H1 (cell line): Measurements from ENCODE around the gene EMP2.

Experiments
- BCL11A ChIP-seq, 2 experiments: IDR thresholded peaks; one replicate each; pipeline ENCODE4 v1.6.1; 2011; ENCODE audit warnings: low read depth in 2 of 2, low read length in 2 of 2, mild to moderate bottlenecking in 2 of 2
- EZH2 ChIP-seq: fragments of 200-600 bp; sonication (generic); IDR thresholded peaks from 2 replicates; pipeline ENCODE4 v1.7.1; 2012; ENCODE audit warnings: low read depth, mild to moderate bottlenecking, moderate library complexity, low read length, inconsistent platforms; ENCODE audit not compliant: severe bottlenecking
- GABPA ChIP-seq: IDR thresholded peaks from 2 replicates; pipeline ENCODE4 v1.6.1; 2011; ENCODE audit warnings: mild to moderate bottlenecking, low read length, moderate library complexity, borderline replicate concordance; ENCODE audit not compliant: insufficient read depth
- NANOG ChIP-seq: IDR thresholded peaks from 2 replicates; pipeline ENCODE4 v1.6.1; 2011; ENCODE audit warnings: low read length, low read depth, mild to moderate bottlenecking, inconsistent platforms; ENCODE audit not compliant: insufficient read depth, poor library complexity, severe bottlenecking
- NRF1 ChIP-seq: IDR thresholded peaks from 2 replicates; pipeline ENCODE4 v1.6.1; 2011; ENCODE audit warnings: mild to moderate bottlenecking, low read depth, low read length, improper control_type of control experiment
- POLR2A ChIP-seq, 2 experiments: IDR thresholded peaks; 1 replicate in 1 of 2; 2 replicates in 1 of 2; pipeline ENCODE4 v1.6.1; 2011; ENCODE audit warnings: low read depth in 2 of 2, low read length in 2 of 2, mild to moderate bottlenecking in 2 of 2; ENCODE audit errors: control extremely low read depth in 1 of 2
- RAD21 ChIP-seq, 2 experiments: IDR thresholded peaks in 1 of 2; conservative IDR thresholded peaks in 1 of 2; 2 replicates each; pipeline ENCODE4 v1.6.1; 2011; ENCODE audit warnings: low read depth in 2 of 2, low read length in 2 of 2, improper control_type of control experiment in 1 of 2, inconsistent platforms in 1 of 2, mild to moderate bottlenecking in 1 of 2, moderate library complexity in 1 of 2
- SIN3A ChIP-seq, 2 experiments: IDR thresholded peaks in 1 of 2; conservative IDR thresholded peaks in 1 of 2; 2 replicates each; pipeline ENCODE4 v1.6.1; 2011 to 2012; ENCODE audit warnings: low read length in 2 of 2, improper control_type of control experiment in 1 of 2, low read depth in 1 of 2, mild to moderate bottlenecking in 1 of 2
- SIRT6 ChIP-seq: IDR thresholded peaks from one replicate; pipeline ENCODE4 v1.7.1; 2012; ENCODE audit warnings: low read length, inconsistent platforms
- TAF1 ChIP-seq: IDR thresholded peaks from 2 replicates; pipeline ENCODE4 v1.6.1; 2011; ENCODE audit warnings: mild to moderate bottlenecking, low read depth, low read length
- ZNF274 ChIP-seq: IDR thresholded peaks from 2 replicates; pipeline ENCODE4 v1.7.0; 2012; ENCODE audit warnings: low read length, borderline replicate concordance; ENCODE audit errors: extremely low read depth
- TF ChIP-seq, protein P1 (sequence below), 3 experiments: IDR thresholded peaks; 1 replicate in 2 of 3; 2 replicates in 1 of 3; pipeline versions ENCODE4 v1.5.1 to v1.6.1; 2011; ENCODE audit warnings: low read length in 3 of 3, mild to moderate bottlenecking in 3 of 3, inconsistent platforms in 2 of 3, low read depth in 1 of 3, moderate library complexity in 1 of 3; ENCODE audit not compliant: insufficient read depth in 1 of 3; ENCODE audit errors: control extremely low read depth in 1 of 3
- TF ChIP-seq, protein P2 (sequence below): IDR thresholded peaks from 2 replicates; pipeline ENCODE4 v1.6.1; 2012; ENCODE audit warnings: inconsistent platforms
- TF ChIP-seq, protein P3 (sequence below): IDR thresholded peaks from 2 replicates; pipeline ENCODE4 v1.6.1; 2011; ENCODE audit warnings: low read depth, mild to moderate bottlenecking, low read length; ENCODE audit not compliant: insufficient read depth

DNA sequence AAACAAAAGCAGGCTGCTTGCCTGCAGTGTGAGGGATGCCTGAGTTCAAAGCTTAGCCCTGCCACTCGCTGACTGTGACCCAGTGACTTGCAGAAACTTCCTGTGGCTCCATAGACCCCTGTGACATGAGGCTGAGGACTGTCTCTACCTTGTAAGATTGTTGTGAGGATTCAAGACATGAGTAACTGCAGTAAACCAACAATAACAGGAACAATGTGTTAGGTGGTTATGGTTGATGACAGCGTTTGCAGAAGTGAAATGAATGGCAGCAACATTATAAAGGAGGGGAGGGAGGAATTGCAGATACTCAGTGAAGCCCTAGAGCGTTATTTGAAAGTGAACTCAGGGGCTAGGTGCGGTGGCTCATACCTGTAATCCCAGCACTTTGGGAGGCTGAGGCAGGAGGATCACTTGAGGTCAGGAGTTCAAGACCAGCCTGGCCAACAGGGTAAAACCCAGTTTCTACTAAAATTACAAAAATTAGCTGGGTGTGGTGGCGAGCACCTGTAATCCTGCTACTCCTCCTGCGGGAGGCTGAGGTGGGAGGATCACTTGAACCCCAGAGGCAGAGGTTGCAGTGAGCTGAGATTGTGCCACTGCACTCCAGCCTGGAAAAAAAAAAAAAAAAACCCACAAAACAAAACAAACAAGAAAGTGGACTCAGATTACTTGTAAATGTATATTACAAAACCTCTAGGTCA is 33.5 kb upstream of the EMP2 start:
- TF ChIP-seq, protein P1, sequence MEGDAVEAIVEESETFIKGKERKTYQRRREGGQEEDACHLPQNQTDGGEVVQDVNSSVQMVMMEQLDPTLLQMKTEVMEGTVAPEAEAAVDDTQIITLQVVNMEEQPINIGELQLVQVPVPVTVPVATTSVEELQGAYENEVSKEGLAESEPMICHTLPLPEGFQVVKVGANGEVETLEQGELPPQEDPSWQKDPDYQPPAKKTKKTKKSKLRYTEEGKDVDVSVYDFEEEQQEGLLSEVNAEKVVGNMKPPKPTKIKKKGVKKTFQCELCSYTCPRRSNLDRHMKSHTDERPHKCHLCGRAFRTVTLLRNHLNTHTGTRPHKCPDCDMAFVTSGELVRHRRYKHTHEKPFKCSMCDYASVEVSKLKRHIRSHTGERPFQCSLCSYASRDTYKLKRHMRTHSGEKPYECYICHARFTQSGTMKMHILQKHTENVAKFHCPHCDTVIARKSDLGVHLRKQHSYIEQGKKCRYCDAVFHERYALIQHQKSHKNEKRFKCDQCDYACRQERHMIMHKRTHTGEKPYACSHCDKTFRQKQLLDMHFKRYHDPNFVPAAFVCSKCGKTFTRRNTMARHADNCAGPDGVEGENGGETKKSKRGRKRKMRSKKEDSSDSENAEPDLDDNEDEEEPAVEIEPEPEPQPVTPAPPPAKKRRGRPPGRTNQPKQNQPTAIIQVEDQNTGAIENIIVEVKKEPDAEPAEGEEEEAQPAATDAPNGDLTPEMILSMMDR (IDR thresholded peaks at IDR 0.05; ENCODE audit: control extremely low read depth in 1 of 3, insufficient read depth in 1 of 3, low read depth in 1 of 3, low read length in 3 of 3): no peak
- TF ChIP-seq RAD21 (IDR thresholded peaks at IDR 0.05 in 1 of 2, conservative IDR thresholded peaks at IDR 0.05 in 1 of 2; ENCODE audit: low read depth in 2 of 2, low read length in 2 of 2) (no peak), NRF1 (no peak), GABPA (no peak), NANOG (no peak), POLR2A (IDR thresholded peaks at IDR 0.05; ENCODE audit: control extremely low read depth in 1 of 2, low read depth in 2 of 2, low read length in 2 of 2) (no peak), TAF1 (no peak), ZNF274 (no peak), SIN3A (conservative IDR thresholded peaks at IDR 0.05 in 1 of 2, IDR thresholded peaks at IDR 0.05 in 1 of 2; ENCODE audit: low read depth in 1 of 2, low read length in 2 of 2) (no peak), EZH2 (no peak), BCL11A (IDR thresholded peaks at IDR 0.05; ENCODE audit: low read depth in 2 of 2, low read length in 2 of 2) (no peak), SIRT6 (no peak)
- TF ChIP-seq, protein P2, sequence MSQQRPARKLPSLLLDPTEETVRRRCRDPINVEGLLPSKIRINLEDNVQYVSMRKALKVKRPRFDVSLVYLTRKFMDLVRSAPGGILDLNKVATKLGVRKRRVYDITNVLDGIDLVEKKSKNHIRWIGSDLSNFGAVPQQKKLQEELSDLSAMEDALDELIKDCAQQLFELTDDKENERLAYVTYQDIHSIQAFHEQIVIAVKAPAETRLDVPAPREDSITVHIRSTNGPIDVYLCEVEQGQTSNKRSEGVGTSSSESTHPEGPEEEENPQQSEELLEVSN: no peak
- TF ChIP-seq, protein P3, sequence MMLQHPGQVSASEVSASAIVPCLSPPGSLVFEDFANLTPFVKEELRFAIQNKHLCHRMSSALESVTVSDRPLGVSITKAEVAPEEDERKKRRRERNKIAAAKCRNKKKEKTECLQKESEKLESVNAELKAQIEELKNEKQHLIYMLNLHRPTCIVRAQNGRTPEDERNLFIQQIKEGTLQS: no peak
